Large intestine (tissue), 3 donors: ENCODE results near the gene AUTS2. TPM values are rescaled to one million over a fixed set of nuclear protein-coding genes. Genes with fewer than 3 reads are reported as not detected.
"Not testable (repeated sequence)": the region's sequence is repeated elsewhere in the genome, so short reads cannot be mapped to it uniquely, and the experiment has no call there.

Source experiments
- DNase-seq, 2 donors: peaks; one replicate each; pipeline versions ENCODE4 v3.0.0 to v3.0.0-alpha.2; 2013
- H3K27ac ChIP-seq: one replicate; pipeline ENCODE4 v1.5.1; 2013; ENCODE audit warnings: low read length
- H3K27me3 ChIP-seq: 2 replicates; pipeline ENCODE4 v1.6.1; 2013; ENCODE audit warnings: low read length; ENCODE audit not compliant: control insufficient read depth, insufficient read depth
- H3K36me3 ChIP-seq: 2 replicates; pipeline ENCODE4 v1.6.1; 2013; ENCODE audit warnings: low read length; ENCODE audit not compliant: control insufficient read depth, insufficient read depth
- H3K4me1 ChIP-seq: one replicate; pipeline ENCODE4 v1.6.1; 2013; ENCODE audit warnings: low read length; ENCODE audit not compliant: control insufficient read depth, insufficient read depth
- H3K4me3 ChIP-seq: one replicate; pipeline ENCODE4 v1.5.1; 2013; ENCODE audit warnings: low read length
- H3K9me3 ChIP-seq: one replicate; pipeline ENCODE4 v1.6.1; 2013; ENCODE audit warnings: mild to moderate bottlenecking, low read depth, low read length, moderate library complexity; ENCODE audit not compliant: control insufficient read depth
- WGBS: methylation state at CpG from one replicate; pipeline ENCODE4 v1.1.5; 2013; ENCODE audit warnings: low lambda C conversion rate; ENCODE audit not compliant: insufficient coverage; 5-methylcytosine and 5-hydroxymethylcytosine counted together
- polyA plus RNA-seq: library from polyadenylated mRNA; unstranded; fragments of 120-200 nt; gene quantifications from one replicate; pipeline ENCODE4 v1.2.1, GENCODE V29; 2013

Gene AUTS2
- polyA plus RNA-seq, 1 donor: 51.3 TPM

DNA sequence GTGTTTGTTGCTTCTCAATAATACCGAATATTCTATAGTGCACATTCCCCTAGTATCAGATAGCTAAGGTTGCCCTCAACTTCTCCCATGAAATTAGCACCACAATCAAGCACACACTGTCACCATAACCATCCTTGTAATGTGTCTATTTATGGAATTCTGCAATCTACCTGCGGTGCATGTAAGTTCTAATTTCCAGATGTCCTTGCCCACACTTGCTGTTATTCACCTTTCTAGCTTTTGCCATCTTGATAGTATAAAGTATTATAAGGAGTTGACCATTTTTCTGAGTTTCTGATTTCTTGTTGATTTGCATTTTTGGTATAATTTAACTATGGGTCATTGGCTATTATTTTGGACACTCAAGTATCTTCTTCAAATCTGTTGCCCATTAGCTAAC is 1043.6 kb downstream of the AUTS2 start:
- WGBS: 100% methylated on average over 1 of the region's 2 CpGs
- no peaks in the 10 kb centered on the region for H3K36me3 ChIP-seq
- DNase-seq: no peak
- no peak overlapping the region for H3K4me3 ChIP-seq
- peaks cover 6% of the 10 kb centered on the region for H3K4me1 ChIP-seq
- H3K27ac ChIP-seq: no peak overlapping the region
- H3K9me3 ChIP-seq: no peaks in the 10 kb centered on the region
- no peaks in the 10 kb centered on the region for H3K27me3 ChIP-seq

DNA sequence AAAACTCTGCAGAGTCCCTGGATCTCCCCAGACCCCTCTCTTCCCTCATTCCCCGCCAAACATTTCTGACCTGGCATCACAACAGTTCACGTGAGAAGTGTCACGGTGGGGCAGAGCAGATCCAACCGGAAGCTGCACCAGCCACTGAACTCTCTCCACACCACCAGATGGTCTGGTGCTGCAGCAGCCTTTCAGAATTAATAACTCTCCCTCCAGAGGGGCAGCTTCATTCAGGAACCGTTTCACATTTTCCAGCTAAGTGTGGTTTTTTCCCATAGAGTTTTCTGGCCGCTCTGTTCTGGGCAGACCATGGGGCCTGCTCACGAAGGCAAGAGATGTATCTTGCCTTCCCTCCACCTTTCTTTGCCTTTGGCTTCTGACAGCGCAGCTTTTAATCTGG is 1047.0 kb downstream of the AUTS2 start:
- no peak overlapping the region for H3K27ac ChIP-seq
- no CpG with 5 or more reads among the region's 8 CpGs for WGBS
- no peaks in the 10 kb centered on the region for H3K9me3 ChIP-seq
- H3K36me3 ChIP-seq: no peaks in the 10 kb centered on the region
- no peaks in the 10 kb centered on the region for H3K4me1 ChIP-seq
- no peaks in the 10 kb centered on the region for H3K27me3 ChIP-seq
- H3K4me3 ChIP-seq: no peak overlapping the region
- DNase-seq: no peak

DNA sequence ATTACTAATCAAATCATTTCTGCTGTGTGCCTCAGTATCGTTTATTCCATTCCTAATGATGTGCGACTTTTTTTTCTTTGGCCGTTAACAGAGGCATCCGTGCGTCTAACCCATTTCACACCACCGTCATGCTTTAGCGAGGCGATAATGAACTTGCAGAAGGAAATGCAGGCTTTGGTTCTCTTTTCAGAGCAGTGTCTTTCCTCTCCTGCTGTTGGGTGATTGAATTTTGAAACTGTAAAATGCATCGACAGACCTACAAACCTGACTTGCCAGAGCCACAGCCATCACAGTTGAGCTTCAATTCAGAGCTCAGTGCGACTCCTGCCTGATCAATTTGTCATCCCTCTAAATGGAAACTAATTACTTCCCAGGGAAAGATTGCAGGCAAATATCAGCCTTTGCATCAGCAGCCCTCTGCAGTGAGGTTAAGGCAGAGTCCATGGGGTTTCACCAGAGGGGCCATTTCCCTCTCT is 1047.6 kb downstream of the AUTS2 start:
- no peaks in the 10 kb centered on the region for H3K36me3 ChIP-seq
- no peak overlapping the region for H3K4me3 ChIP-seq
- no peak overlapping the region for H3K27ac ChIP-seq
- H3K9me3 ChIP-seq: no peaks in the 10 kb centered on the region
- H3K4me1 ChIP-seq: no peaks in the 10 kb centered on the region
- WGBS: no CpG with 5 or more reads among the region's 10 CpGs
- no peak for DNase-seq
- no peaks in the 10 kb centered on the region for H3K27me3 ChIP-seq

DNA sequence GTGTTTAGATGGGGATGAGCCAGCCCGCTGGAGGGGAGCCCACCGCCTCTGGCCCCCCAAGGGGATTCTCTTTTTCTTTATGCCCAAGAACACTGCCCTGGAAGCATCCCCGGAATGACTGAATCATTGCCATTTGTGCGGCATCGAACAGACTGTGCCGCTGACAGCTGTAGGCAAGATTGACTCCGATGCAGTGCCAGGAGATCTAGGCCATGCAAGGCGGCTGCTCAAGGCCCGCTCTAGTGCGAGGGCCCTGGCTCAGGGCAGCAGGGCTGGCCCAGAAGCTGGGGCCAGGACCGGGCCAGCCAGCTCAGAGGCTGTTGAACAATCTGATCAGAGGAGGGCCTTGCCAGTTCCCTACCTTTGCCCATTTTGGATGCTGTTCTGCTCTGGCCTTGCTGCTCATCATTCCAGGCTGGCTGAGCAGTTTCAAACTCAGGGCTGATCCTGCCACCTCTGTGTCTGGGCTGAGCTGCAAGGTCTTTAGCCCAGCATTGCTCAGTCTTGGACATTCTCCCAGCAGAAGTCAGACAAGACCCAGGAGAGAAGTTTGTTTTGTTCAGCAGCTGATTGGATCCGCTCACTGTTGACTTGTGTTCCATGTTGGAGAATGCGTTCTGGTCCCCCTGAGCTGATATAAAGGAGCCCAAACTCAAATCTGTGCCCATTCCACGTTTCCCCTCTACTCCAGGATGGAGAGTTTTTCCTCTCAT is 1048.4 kb downstream of the AUTS2 start:
- no peaks in the 10 kb centered on the region for H3K4me1 ChIP-seq
- no peaks in the 10 kb centered on the region for H3K27me3 ChIP-seq
- no peak overlapping the region for H3K4me3 ChIP-seq
- H3K36me3 ChIP-seq: no peaks in the 10 kb centered on the region
- DNase-seq: no peak
- H3K9me3 ChIP-seq: no peaks in the 10 kb centered on the region
- no CpG with 5 or more reads among the region's 14 CpGs for WGBS
- H3K27ac ChIP-seq: no peak overlapping the region

DNA sequence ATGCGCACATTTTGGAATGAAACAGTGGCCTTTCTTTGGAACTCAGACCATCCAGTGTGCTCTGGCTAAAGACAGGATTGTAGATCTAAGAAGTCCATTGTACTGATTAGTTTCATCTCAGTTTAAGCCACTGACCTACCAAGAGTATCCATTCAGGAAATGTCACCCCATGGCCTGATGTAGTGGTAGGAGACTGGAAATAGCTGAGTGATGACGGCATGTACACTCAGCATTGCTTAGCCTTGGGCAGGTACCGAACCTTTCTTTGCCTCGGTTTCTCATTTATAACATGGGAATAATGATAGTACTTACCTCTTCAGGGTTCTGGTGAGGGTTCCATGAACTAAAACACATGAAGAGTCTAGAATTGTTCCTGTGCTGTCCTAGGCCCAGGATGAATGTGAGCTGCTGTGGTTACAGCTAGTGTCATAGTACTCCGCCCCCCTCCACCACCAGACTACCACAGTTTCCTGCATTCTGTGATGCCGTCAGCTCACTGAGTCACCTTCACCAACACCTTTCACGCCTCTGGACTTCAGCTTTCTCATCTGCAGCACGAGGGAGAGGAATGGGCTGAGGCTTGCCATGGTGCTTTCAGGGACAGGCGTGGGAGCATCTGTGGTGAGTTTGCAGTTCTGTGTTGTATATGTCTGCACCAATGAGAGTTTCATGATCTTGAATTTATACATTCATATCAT is 1049.7 kb downstream of the AUTS2 start:
- DNase-seq: peak in 1 of 2 donors; percentile 18
- Histone ChIP-seq H3K27ac (no peak overlapping the region), H3K9me3 (no peaks in the 10 kb centered on the region), H3K27me3 (no peaks in the 10 kb centered on the region), H3K4me3 (no peak overlapping the region), H3K36me3 (no peaks in the 10 kb centered on the region), H3K4me1 (no peaks in the 10 kb centered on the region)
- no CpG with 5 or more reads among the region's 9 CpGs for WGBS

DNA sequence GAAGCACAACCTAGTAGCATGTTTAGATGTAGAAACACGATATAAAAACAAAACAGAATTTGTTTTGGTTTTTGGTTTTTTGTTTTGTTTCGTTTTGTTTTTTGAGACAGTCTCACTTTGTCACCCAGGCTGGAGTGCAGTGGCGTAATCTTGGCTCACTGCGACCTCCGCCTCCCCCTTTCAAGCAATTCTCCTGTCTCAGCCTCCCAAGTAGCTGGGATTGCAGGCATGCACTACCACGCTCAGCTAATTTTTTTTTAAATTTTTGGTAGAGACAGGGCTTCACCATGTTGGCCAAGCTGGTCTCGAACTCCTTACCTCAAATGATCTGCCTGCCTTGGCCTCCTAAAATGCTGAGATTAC is 1050.2 kb downstream of the AUTS2 start:
- H3K36me3 ChIP-seq, H3K27me3 ChIP-seq, H3K27ac ChIP-seq, DNase-seq, H3K4me3 ChIP-seq, H3K4me1 ChIP-seq, H3K9me3 ChIP-seq: not testable (repeated sequence)
- WGBS: 100% methylated on average over 1 of the region's 7 CpGs

DNA sequence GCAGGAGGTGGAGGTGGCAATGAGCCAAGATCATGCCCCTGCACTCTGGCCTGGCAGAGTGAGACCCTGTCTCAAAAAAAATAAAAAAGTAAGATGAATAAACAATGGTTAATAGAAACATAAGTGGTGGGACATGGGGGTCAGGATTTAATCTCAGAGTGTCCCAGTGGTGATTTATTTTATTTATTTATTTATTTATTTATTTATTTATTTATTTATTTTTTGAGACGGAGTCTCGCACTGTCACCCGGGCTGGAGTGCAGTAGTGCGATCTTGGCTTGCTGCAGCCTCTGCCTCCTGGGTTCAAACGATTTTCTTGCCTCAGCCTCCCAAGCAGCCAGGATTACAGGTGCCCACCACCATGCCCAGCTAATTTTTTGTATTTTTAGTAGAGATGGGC is 1051.0 kb downstream of the AUTS2 start:
- Histone ChIP-seq H3K27me3 (no peaks in the 10 kb centered on the region), H3K36me3 (no peaks in the 10 kb centered on the region), H3K4me1 (no peaks in the 10 kb centered on the region), H3K27ac (no peak overlapping the region), H3K9me3 (no peaks in the 10 kb centered on the region), H3K4me3 (no peak overlapping the region)
- DNase-seq: no peak
- no CpG with 5 or more reads among the region's 5 CpGs for WGBS

DNA sequence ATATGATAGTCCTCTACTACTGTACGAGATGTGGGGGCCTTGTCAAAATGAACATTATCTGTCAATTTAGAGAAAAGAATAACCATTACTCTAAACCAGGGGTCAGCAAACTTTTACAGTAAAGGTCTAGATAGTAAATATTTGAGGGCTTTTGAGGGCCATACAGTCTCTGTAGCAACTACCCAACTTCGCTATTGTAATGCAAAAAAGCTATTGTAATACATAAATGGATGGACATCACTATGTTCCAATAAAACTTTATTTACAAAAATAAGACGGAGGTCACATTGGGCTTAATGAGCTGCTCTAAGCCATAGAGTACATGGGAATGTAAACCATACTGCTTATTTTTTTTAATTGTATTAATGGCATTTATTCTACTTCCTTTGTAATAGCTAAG is 1055.9 kb downstream of the AUTS2 start:
- 100% methylated on average over 2 of the region's 3 CpGs for WGBS
- H3K27ac ChIP-seq: no peak overlapping the region

DNA sequence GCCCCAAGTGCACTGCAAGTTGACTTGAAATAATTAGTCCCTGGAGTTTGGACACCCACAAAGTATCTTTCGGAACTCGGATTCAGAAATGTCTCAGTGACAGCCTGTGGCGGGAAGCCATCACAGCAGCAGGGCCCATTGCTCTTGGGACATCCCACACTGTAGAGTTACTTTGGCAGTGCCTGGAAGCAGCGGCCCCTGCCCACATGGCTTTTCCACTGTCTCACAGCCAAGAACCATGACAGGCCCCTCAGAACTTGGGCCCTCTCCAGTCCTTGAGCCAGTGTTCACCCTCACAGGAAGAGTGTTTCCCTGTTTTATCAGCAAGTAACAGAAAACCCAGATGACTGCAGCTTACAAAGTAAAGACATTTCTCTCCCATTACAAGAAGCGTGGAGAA is 1056.7 kb downstream of the AUTS2 start:
- no peaks in the 10 kb centered on the region for H3K9me3 ChIP-seq
- no peaks in the 10 kb centered on the region for H3K27me3 ChIP-seq
- H3K4me1 ChIP-seq: no peaks in the 10 kb centered on the region
- H3K27ac ChIP-seq: no peak overlapping the region
- no peaks in the 10 kb centered on the region for H3K36me3 ChIP-seq
- WGBS: no CpG with 5 or more reads among the region's 5 CpGs
- no peak for DNase-seq
- no peak overlapping the region for H3K4me3 ChIP-seq

More for the DNA sequence above, 1055.9 kb downstream of the AUTS2 start:
- no peak for DNase-seq
- H3K36me3 ChIP-seq: no peaks in the 10 kb centered on the region
- H3K4me1 ChIP-seq: no peaks in the 10 kb centered on the region
- H3K27me3 ChIP-seq: no peaks in the 10 kb centered on the region
- no peak overlapping the region for H3K4me3 ChIP-seq
- H3K9me3 ChIP-seq: no peaks in the 10 kb centered on the region

DNA sequence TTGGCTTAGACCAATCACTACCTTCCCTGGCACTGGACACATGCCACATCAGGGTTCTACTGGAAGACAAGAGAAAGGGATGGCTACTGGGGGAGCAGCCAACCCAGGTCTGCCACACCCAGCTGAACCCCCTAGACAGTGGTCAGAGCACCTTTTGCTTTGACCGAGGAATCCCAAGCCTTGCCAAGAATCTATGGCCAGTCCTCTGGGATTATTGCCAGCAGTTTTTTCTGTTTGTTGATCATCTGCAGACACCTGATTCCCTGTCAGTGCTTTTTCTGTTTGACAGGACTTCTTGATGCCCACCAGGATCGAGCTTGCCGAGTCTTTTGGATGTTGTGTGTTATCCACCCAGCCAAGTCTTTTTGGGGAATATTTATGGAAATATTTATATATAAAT is 1057.4 kb downstream of the AUTS2 start:
- Histone ChIP-seq H3K27me3 (no peaks in the 10 kb centered on the region), H3K27ac (no peak overlapping the region), H3K4me1 (no peaks in the 10 kb centered on the region), H3K4me3 (no peak overlapping the region), H3K36me3 (no peaks in the 10 kb centered on the region), H3K9me3 (no peaks in the 10 kb centered on the region)
- DNase-seq: no peak
- WGBS: no CpG with 5 or more reads among the region's 3 CpGs

DNA sequence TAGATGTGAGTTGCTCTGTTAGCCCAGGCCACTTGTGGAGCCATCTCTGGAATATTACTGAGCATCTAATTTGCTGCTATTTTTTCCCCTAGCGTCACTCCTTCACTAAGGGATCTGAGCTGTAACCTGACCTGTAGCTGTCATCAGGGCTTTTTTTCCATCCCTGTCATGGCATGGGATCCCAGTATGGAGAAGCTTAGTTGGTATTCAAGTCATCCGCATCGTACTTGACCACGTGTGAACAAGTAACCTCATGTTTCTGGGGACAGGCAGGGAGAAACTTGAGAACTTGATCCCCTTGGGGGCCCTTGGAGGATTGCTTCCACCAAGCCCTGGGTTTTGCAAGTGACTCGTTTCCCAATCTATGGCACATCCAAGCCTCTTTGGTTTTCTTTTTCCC is 1059.3 kb downstream of the AUTS2 start:
- no peaks in the 10 kb centered on the region for H3K36me3 ChIP-seq
- H3K27ac ChIP-seq: no peak overlapping the region
- no CpG with 5 or more reads among the region's 5 CpGs for WGBS
- H3K9me3 ChIP-seq: no peaks in the 10 kb centered on the region
- no peak overlapping the region for H3K4me3 ChIP-seq
- no peak for DNase-seq
- H3K27me3 ChIP-seq: no peaks in the 10 kb centered on the region
- no peaks in the 10 kb centered on the region for H3K4me1 ChIP-seq
